Pons (tissue), 1 donor: Measurements from ENCODE around the gene BCAS3.

Experiments used
- DNase-seq: peaks from one replicate; pipeline ENCODE4 v3.0.0-alpha.2; 2016; ENCODE audit warnings: low spot score

The BCAS3 gene

DNA sequence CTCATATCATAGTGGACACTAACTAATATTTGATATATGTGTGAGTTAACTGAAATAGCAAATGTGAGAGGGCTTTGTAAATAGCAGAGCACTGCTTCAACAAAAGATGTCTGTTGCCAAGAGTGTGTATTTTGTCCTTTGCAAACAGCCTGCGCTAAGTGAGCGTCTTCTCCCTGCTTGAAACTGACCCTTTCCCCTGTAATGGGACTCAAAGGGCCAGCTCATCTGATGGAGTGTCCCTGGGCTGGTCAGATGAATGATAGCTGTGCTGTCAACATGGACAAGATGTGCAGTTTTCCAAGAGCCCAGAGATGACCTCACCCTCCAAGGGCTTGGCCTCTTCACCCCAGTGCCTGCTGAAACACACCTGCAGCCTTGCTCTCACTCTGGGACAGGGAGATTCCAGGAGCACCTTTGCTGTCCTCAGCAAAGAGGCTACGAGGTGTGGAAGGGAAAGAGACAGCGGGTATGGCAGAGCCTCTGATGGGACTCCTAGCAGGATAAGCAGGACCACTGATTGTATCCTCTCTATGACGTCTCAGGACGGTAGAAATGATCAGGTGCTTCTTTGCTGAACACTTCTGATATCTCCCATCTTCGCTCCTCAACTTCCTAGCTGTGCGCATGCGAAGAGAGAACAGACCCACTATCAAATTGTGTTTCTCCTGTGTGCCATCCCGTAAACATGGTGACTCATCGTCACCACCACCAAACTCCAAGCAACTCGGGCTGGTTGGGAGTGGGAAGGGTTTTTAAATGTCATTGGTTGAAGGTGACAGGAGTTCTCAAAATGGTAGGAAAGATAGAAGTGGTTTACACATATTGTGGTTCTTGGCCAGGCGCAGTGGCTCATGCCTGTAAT lies 686.2 kb downstream of the BCAS3 start:
- no peak for DNase-seq

DNA sequence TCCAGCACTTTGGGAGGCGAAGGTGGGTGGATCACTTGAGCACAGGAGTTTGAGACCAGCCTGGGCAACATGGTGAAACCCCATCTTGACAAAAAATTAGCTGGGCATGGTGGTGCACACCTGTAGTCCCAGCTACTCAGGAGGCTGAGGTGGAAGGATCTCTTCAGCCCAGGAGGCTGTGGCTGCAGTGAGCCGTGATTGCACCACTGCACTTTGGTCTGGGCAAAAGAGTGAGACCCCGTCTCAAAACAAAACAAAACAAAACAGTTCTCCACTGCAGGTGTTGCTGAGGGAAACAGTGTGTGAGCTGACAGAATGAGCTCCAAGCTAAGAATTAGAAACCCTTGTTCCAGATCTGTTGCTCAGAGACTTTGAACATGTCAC lies 686.8 kb downstream of the BCAS3 start:
- DNase-seq = no peak

DNA sequence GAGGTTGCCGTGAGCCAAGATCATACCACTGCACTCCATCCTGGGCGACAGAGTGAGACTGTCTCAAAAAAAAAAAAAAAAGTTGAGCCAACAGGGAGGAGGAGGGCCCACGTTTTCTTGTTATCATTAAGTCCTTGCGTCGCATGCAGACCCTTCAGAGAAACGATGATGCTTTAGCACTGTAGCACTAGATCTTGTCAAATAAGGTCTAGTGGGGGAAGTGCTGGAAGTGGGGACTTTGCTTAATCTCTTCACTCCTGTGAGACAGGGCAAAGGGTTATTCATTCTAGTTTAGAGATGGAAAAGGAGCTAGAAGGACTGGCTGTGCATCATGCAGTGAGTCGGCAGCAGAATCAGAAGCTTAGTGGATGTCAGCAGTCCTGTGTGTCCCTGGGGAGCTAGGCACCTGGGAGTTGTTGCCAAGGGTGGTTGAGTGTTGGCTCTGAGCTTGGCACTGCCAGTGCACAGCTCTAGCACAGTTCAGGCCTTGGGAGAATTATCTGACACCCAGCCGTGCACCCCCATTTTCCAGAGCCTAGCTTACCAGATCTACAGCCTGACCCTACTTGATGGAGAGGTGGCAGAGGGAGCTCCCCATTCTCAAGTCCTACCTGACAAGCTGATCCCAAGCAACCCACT lies 688.5 kb downstream of the BCAS3 start:
- DNase-seq = no peak

DNA sequence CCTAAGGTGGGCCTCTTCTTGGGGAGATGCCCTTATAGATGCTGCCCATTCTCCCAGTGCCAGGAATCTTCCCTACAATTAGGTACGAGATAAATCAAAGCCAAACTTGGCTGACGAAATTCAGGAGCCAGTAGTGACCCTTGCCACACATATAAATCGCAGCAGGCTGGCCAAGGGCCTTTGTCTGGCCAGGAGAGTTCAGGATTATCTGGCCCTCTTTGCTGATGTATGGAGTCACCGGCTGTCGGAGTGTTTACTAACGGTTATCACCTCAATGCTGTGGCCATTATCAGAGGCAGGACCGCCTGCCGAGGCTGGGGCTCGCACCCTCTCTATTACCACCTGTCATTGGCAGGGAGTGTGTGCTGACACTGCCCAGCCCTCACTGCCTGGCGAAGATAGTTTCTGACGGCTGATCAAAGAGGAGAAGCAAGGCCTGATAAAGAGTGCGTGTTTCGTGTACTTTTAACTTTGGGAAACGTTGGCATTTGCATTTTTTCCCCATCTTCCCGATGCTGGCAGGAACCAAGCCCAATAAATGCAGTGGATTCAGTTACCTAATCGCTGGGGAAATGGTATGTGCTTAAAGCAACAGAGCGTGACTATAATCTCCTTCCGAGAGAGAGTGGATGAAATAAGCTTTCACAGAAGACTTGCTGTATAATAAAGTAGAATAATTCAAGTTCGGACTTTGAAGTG lies 689.2 kb downstream of the BCAS3 start:
- no peak for DNase-seq

DNA sequence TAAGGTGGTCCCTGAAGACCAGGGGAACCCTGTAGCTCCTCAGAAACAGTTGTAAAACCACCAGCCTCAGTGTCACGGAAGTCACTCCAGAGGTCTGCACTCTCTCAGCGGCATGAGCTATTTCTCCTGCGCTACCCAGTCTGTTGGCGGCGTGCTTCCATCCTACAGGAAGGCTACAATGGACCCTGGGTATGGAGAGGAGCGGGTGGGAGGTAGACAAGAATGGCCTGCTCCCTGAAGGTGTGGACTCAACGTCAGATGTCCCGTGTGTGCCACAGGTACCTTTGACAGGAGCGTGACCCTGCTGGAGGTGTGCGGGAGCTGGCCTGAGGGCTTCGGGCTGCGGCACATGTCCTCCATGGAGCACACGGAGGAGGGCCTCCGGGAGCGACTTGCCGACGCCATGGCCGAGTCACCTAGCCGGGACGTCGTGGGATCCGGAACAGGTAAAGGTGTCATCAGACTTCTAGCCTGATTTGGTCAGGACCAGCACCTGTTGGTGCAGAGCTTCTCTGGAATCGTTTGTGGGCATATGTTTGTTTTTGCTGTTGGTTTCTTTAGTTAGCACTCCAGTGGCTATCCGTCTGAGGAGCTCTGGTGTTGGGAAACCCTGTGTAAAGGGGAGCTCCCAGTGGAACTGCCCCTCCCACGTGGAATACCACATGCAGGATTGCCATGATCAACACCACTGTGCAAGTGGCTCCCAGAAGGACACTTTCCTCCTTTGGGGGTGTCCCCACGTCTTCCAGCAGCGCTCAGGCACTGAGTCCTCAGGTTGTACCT lies 690.6 kb downstream of the BCAS3 start:
- no peak for DNase-seq

DNA sequence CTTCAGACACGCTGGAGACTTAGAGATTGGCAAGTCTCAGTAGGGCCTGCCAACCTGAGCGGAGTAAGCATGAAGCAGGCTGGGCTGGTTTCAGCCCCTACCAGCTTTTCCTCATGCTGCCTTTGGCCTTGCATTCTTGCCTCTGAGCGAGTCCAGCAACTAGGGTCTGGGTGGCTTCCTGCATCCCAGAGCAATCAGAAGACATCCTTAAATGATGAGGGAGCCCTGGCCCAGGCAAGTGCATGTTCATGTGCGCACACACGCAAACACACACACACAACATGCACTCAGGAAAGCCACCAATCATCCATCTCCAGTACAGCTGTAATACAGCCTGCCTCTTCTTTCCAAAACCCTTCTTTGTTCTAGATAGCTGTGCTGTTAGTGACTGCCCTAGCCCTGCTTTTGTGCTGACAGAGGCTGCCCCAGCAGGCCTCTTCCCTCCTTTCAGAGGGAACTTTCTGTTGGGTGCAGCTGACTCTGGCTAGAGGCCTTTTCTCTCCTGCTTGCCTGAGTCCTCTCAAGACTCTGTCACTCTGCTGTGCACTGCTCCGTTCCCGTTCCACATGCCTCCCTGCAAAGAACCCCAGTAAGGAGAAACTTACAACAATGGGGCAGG lies 691.3 kb downstream of the BCAS3 start:
- peak; percentile 49 for DNase-seq

DNA sequence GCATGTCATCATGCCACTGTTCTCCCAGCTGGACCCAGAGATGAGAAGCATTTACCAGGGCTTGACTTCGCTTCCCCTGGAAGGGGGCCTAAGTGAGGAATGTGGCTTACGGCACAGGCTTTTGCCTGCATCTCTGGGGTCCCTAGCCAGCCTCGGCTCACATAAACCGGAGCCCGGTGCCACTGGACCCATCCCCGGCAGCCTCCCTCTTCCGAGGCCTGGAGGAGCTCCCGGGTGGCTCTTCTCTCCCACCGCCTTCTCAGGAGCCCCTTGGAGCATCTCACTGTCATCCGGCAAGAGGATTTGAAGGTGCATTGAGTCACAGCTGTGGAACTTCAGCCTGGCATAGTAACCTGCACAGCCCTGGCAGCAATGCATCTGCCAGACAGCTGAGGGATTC lies 692.1 kb downstream of the BCAS3 start:
- no peak for DNase-seq

DNA sequence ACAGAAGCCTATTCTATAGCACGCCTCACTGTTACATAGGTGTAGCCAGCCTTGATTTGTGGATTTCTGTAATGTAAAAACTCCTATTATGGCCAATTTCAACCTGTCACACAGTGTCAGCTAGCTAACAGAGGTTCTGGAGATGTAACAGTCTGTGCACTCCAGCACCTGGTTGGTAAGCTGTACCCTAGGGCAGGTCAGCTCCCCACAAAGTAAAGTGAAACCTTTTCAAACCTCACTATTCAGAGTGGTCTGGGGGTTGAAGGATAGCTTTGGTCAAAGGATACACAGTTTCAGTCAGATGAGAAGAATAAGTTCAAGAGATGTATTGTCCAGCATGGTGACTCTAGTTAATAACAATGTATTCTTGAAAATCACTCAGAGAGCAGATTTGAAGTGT lies 693.5 kb downstream of the BCAS3 start:
- no peak for DNase-seq

DNA sequence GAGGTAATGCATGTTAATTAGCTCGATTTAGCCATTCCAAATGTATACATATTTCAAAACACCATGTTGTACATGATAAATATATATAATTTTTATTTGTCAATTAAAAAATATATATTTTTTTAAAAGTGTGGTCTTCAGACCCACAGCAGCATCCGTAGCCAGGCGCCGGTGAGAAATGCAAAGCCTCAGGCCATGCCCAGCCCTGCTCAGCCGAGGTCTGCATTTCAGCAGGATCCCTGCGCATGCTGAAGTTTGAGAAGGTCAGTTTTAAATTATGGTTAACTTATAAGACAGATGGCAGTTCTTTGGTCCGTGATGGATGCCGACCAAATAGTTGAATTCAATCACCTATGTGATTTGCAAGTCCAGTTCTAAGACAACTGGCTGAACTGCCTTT lies 694.0 kb downstream of the BCAS3 start:
- DNase-seq = no peak

DNA sequence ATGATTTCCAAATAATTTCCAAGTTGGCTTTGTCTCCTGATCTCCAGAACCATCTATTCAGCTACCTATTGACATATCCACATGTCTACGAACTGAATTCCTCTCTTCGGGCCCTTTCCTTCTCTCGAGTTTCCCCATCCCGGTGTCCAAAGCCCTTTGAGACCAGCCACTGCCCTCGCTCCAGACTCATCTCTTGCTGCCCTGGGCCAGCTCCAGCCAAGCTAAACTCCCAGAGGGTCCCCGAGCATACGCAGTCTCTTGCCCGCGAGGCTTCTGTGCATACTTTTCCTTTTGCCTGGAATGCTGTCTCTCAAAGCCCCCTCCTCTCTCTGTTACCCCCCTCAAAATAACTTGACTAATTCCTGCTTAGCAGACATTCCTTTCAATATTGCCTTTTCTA lies 694.8 kb downstream of the BCAS3 start:
- DNase-seq = no peak

DNA sequence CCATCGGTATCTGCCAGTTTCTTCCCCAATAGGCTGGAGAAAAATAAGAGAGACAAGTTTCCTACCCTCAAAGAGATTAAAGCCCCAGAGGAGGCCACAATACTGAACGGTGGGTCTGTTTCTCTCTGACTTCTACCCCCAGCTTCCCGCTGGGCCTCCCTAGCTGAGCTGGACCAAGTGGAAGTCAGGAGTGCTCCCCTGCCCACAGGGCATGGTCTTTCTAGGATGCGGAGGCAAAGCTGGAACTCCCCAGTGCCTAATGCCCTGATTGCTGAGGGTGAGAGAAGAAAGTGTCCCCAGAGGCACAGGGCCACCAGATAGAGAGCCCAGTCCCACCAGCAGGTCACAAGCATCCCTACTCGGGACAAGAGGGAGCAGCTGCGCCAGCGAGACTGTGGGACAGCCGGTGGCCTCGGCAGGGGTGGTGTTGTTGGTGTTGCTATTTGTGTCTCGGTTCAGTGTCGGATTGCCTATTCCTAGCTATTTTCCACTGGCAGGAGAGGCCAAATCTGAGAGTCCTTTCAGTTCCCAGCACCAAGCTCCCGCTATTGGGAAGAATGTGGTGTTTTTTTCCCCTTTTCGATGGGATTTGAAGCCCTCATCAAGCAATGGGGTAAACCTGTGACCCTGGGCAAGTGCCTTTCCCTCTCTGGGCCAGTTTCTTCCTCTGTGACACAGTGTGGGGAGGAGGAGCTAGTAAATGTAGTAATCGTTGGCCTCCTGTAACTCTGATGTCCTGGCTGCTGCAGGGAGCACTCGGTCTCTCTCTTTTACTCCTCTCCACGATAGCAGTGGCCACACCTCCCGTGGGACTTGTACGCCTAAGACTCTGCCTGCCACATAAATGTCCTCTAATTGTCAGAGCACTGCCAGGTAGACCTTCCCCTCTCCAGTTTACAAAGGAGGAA lies 699.5 kb downstream of the BCAS3 start:
- DNase-seq = no peak

DNA sequence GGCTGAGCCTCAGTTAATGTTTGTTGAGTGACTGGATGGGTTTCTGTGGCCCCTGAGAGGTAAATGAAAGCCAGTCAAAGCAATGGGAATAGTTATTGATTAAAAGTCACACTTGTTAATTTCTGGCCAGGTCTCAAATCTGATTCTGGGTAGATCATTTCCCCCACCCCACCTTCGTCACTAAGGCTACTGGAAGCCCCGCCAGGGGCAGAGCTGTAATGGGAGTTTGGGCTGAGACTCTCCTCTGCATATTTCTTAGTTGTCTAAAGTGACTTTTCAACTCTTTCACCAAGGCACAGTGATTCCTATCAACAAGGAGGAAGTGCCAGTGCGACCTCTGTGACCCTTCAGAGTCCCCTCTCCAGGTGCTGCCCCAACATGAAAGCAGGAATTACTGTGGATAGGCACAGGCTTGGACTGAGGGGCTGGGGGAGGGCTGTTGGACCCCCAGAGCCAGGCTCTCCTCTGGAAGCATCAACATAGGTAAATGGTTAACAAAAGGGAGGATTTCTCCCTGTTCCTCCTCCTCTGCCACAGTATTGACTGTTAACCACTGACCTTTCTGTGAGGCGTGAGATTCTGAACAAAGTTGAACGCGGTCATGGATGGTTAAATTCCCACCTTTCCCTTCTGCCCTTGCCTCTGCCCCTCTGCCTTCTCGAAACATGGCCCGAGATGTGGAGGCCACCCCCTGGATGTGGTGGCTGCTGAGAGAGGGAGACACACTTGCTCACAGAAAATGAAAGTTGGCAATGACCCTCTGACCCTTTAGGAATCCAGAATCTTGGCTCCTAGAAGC lies 701.2 kb downstream of the BCAS3 start:
- no peak for DNase-seq

DNA sequence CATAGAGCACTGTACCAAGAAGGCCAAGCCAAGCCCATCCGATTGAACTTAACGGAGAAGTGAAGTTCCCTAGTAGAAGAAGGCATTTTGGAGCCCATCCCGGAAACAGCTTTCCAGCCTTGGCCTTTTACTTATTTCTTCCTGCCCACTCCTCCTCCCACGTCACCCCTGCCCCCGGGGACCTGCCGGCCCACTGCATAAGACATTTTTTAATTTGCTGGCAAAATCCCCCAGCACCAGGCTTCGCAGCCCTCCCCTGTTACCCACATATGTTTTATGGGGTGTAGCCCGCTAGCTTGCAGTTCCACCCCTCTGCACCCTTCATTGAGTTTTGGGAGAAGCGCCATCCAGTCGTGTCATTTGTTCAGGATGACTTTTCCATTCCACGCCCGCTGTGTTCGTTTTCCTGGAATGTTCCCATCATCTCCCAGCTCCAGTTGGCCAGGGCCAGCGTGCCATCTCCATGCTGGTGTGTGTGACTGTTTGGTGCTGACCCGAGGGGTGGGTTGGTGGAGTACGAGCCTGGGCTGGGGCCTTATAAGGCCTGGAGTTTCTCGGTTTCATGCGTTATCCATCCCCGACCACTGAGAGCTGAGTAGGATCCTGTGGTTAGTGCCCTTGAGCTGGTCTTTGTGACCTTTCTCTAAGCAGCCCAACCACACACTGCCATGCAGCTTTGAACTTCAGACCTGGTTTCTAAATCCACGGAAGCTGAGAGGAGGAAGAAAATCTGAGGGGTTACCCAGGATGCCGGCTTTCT lies 702.0 kb downstream of the BCAS3 start:
- DNase-seq = no peak

DNA sequence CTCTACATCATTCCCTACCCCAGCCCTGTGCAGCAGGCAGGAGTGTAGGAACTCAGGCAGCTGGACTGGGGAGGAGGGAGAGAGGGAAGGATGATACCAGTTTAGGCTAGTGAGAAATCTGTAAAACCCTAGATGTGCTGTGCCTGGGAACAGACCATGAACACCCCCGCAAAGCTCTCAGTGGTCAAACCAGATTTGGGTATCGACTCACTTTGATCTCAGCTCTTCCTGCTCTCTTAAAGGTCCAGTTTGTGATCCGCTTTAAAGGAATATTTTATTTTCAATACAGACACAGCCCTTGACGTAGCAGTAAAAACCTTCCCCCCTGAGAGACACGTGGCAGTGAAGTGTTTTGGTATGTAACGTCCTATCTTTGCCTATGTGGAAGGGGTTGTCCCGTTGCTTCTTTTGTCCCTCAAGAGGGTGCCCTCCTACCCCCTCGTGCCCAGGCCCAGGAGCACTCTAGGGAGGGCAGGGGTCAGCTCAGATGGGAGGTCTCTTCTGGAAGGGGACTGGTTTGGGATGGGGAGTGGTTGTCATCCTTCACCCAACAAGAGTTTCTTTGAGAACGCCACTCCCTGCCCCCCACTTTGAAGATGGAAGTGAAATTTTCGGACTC lies 702.7 kb downstream of the BCAS3 start:
- DNase-seq = no peak

DNA sequence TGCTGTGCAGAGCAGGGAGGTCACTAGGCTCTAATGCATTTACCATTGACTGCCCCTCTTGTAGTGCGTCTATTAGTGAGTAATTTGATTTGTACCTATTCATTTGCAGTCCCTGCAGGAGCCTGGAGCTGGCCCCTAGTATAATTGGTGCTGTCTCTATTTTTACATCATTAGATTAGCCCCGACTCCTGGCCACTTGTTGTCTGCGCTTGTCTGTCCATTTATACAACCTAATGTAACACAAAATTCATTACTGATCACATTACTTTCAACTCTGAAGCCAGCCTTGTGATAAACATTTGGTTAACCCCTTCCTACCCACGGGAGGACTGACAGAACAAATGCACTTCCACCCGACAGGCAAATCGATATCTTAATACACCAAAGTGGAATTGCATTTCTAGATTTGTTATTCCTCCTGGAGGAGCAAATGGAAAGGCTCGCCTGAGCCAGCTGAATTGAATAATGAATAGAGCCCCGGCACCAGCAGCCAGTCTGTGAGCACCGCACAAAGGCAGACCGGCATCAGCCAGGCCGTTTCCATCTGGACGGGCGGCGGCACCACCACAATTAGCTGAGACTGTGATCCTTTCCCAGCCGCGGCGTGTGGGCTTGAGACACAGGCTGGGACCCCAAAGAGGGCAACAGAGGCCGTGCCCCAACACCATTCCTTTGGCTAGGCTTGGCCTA lies 703.3 kb downstream of the BCAS3 start:
- DNase-seq = no peak

DNA sequence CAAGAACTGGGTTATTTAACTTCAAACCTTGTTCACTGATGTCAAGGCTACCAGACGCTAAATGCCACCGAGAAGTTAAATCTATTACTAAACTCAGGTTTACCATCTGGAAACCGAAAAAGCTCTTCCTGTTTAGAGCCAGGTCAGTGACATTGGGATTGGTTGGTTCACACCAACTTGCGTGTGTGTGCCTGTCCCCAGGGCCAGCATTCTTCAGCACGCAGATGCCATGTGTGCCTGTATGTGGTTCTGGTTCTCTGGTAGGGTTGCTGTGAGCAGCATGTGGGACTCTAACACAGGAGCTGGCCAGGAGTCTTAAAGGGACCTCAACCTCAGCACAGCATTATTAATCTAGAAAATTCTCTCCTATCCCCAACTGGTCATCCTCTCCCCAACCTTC lies 703.9 kb downstream of the BCAS3 start:
- no peak for DNase-seq

DNA sequence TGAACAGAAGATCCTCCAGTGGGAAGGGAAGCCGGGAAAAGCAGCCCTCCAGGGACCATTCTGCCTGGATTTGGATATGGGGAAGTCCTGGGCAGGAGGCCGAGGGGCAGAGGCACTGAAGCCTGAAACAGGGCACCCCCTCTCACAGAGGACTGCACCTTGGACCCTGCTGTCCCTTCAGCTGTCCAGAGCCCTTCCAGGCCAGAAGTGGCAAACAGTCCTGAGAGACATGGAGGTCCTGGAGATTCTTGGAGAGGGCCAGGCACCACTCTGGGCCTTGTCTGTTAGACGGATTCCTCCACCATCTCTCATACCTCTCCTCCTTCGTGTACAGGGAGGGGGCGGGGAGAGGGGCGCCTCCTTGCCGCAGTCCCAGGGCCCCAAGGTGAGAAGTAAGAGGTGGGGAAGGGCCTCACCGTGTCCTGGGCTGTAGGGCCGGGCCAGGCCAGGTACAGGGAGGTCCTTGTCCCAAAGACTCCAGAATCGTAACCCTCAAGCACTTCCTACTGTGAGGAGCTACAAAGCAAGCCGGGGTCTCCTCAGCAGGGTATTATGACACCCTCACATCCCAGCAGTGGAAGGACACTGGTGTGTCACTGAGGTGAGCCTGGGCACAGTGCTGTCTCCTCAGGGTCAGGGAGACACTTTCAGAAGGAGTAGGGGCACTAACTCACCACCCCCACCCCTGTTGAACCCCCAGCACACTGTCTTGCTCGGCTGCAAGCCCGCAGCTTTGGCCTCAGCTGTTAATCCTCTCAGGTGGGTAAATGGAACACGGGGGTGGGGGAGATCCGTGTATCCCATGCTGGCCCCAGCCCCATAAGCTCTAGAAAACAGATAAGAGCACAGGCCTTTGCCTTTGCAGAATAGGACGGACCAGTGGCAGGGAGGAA lies 705.4 kb downstream of the BCAS3 start:
- DNase-seq = no peak
